Muscle layer of duodenum (tissue), 2 donors: ENCODE results near the gene IRS2.

ENCODE experiments used
- H3K27ac ChIP-seq: one replicate; pipeline ENCODE4 v1.7.0; 2013; ENCODE audit warnings: mild to moderate bottlenecking, low read length
- H3K27me3 ChIP-seq: one replicate; pipeline ENCODE4 v1.7.0; 2013; ENCODE audit warnings: low read depth, mild to moderate bottlenecking, control low read depth, low read length
- H3K36me3 ChIP-seq, 2 donors: one replicate each; pipeline ENCODE4 v1.7.0; 2013; ENCODE audit warnings: low read length in 2 of 2, control low read depth in 1 of 2, mild to moderate bottlenecking in 1 of 2; ENCODE audit not compliant: insufficient read depth in 2 of 2, control insufficient read depth in 1 of 2
- H3K4me1 ChIP-seq, 2 donors: one replicate each; pipeline ENCODE4 v1.7.0; 2013; ENCODE audit warnings: low read length in 2 of 2, mild to moderate bottlenecking in 2 of 2, control low read depth in 1 of 2, moderate library complexity in 1 of 2; ENCODE audit not compliant: insufficient read depth in 2 of 2, control insufficient read depth in 1 of 2
- H3K4me3 ChIP-seq, 2 donors: one replicate each; pipeline ENCODE4 v1.7.0; 2013; ENCODE audit warnings: low read length in 2 of 2, low read depth in 1 of 2, mild to moderate bottlenecking in 1 of 2
- H3K9me3 ChIP-seq, 2 donors: one replicate each; pipeline ENCODE4 v1.7.0; 2013; ENCODE audit warnings: low read length in 2 of 2, control low read depth in 1 of 2, mild to moderate bottlenecking in 1 of 2; ENCODE audit not compliant: control insufficient read depth in 1 of 2
- donor health status: healthy.

IRS2 gene

GRCh38 chr13:109817591-109818535 is 31.5 kb upstream of the IRS2 start:
- no peak overlapping the region for H3K4me3 ChIP-seq
- H3K9me3 ChIP-seq, result no peaks in the 10 kb centered on the region
- no peaks in the 10 kb centered on the region for H3K36me3 ChIP-seq
- no peaks in the 10 kb centered on the region for H3K27me3 ChIP-seq
- H3K27ac ChIP-seq, result no peak overlapping the region
- peaks cover 0 to 2% of the 10 kb centered on the region in 2 donors for H3K4me1 ChIP-seq

GRCh38 chr13:109816808-109817203 is 30.4 kb upstream of the IRS2 start:
- Histone ChIP-seq H3K9me3 (no peaks in the 10 kb centered on the region), H3K36me3 (no peaks in the 10 kb centered on the region), H3K27ac (no peak overlapping the region), H3K27me3 (no peaks in the 10 kb centered on the region), H3K4me1 (peaks cover 0 to 8% of the 10 kb centered on the region in 2 donors), H3K4me3 (no peak overlapping the region)

GRCh38 chr13:109816112-109816807 is 29.9 kb upstream of the IRS2 start:
- H3K9me3 ChIP-seq, result no peaks in the 10 kb centered on the region
- H3K27ac ChIP-seq, result no peak overlapping the region
- no peaks in the 10 kb centered on the region for H3K27me3 ChIP-seq
- H3K4me3 ChIP-seq, result no peak overlapping the region
- H3K36me3 ChIP-seq, result no peaks in the 10 kb centered on the region
- H3K4me1 ChIP-seq, result peaks cover 0 to 8% of the 10 kb centered on the region in 2 donors

GRCh38 chr13:109815651-109816050 is 29.3 kb upstream of the IRS2 start:
- Histone ChIP-seq H3K27ac (no peak overlapping the region), H3K36me3 (no peaks in the 10 kb centered on the region), H3K27me3 (no peaks in the 10 kb centered on the region), H3K4me1 (peaks cover 0 to 8% of the 10 kb centered on the region in 2 donors), H3K9me3 (no peaks in the 10 kb centered on the region), H3K4me3 (no peak overlapping the region)

- Histone ChIP-seq H3K36me3 (no peaks in the 10 kb centered on the region), H3K4me1 (peaks cover 0 to 8% of the 10 kb centered on the region in 2 donors), H3K9me3 (no peaks in the 10 kb centered on the region), H3K27me3 (no peaks in the 10 kb centered on the region), H3K4me3 (no peak overlapping the region), H3K27ac (no peak overlapping the region)
These were observed 27.3 kb upstream of the IRS2 start for GRCh38 chr13:109813663-109814062.

GRCh38 chr13:109812382-109812781 is 26.0 kb upstream of the IRS2 start:
- Histone ChIP-seq H3K36me3 (no peaks in the 10 kb centered on the region), H3K9me3 (no peaks in the 10 kb centered on the region), H3K4me3 (no peak overlapping the region), H3K27me3 (no peaks in the 10 kb centered on the region), H3K27ac (no peak overlapping the region), H3K4me1 (peaks cover 0 to 8% of the 10 kb centered on the region in 2 donors)

GRCh38 chr13:109810761-109811510 is 24.6 kb upstream of the IRS2 start:
- Histone ChIP-seq H3K4me3 (no peak overlapping the region), H3K27me3 (no peaks in the 10 kb centered on the region), H3K9me3 (no peaks in the 10 kb centered on the region), H3K4me1 (peaks cover 0 to 8% of the 10 kb centered on the region in 2 donors), H3K36me3 (no peaks in the 10 kb centered on the region), H3K27ac (no peak overlapping the region)

GRCh38 chr13:109809216-109809932 is 23.0 kb upstream of the IRS2 start:
- Histone ChIP-seq H3K27me3 (no peaks in the 10 kb centered on the region), H3K36me3 (no peaks in the 10 kb centered on the region), H3K4me1 (peaks cover 0 to 8% of the 10 kb centered on the region in 2 donors), H3K27ac (no peak overlapping the region), H3K4me3 (no peak overlapping the region), H3K9me3 (no peaks in the 10 kb centered on the region)

- H3K4me1 ChIP-seq, result peaks cover 0 to under 1% of the 10 kb centered on the region in 2 donors
- H3K27ac ChIP-seq, result no peak overlapping the region
- H3K4me3 ChIP-seq, result no peak overlapping the region
- no peaks in the 10 kb centered on the region for H3K36me3 ChIP-seq
- H3K27me3 ChIP-seq, result no peaks in the 10 kb centered on the region
- H3K9me3 ChIP-seq, result no peaks in the 10 kb centered on the region
These were observed 21.0 kb upstream of the IRS2 start for GRCh38 chr13:109807345-109807744.

GRCh38 chr13:109804654-109805053 is 18.3 kb upstream of the IRS2 start:
- H3K27ac ChIP-seq, result no peak overlapping the region
- H3K9me3 ChIP-seq, result no peaks in the 10 kb centered on the region
- no peak overlapping the region for H3K4me3 ChIP-seq
- H3K4me1 ChIP-seq, result no peaks in the 10 kb centered on the region
- H3K27me3 ChIP-seq, result no peaks in the 10 kb centered on the region
- H3K36me3 ChIP-seq, result no peaks in the 10 kb centered on the region
